ENCODE measurements around the gene CCDC73. TPM values are rescaled to one million over a fixed set of nuclear protein-coding genes. Genes with fewer than 3 reads are reported as not detected.

Gene CCDC73
- total RNA-seq, 3 donors from 2014 or later, result 0.05 TPM; not detected in 2

Other genes with a start within 250 kb of the CCDC73 start
- 100 to 1,000 TPM; 418 to 482 (median 438) TPM for gene EIF3M, start 210.8 kb downstream of the CCDC73 start, total RNA-seq
- under 1 TPM; 0.45 to 0.68 (median 0.56) TPM for gene PRRG4, start 35.3 kb upstream of the CCDC73 start, total RNA-seq
- 10 to 100 TPM in 1 of 3 donors, 1 to 10 TPM in 2; 9.0 to 10.4 (median 9.2) TPM for gene QSER1, start 98.1 kb upstream of the CCDC73 start, total RNA-seq
- 1 to 10 TPM; 1.0 to 2.7 (median 2.2) TPM for gene DEPDC7, start 221.2 kb upstream of the CCDC73 start, total RNA-seq
- 10 to 100 TPM in 2 of 3 donors, 1 to 10 TPM in 1; 8.2 to 14.1 (median 11.1) TPM for gene TCP11L1, start 244.9 kb upstream of the CCDC73 start, total RNA-seq

Data from activated T-cell treated with anti-CD3 and anti-CD28 coated beads, Interleukin-2, amount 50 U/mL, for 4 hours (primary cell).